Neural crest cell (in vitro differentiated cells): ENCODE results near the gene CCL17. TPM values are rescaled to one million over a fixed set of nuclear protein-coding genes. Genes with fewer than 3 reads are reported as not detected.

Experiments
- DNase-seq: peaks from one replicate; pipeline ENCODE4 v3.0.0; 2021; ENCODE audit warnings: low read depth, mixed read lengths, low spot score
- H3K27ac Mint-ChIP-seq: one replicate; pipeline ENCODE4 v1.8.0; 2021; ENCODE audit warnings: mild to moderate bottlenecking, mixed read lengths; ENCODE audit not compliant: unreplicated experiment
- H3K27me3 Mint-ChIP-seq: 2 replicates; pipeline ENCODE4 v1.8.0; 2021; ENCODE audit warnings: low read depth, mild to moderate bottlenecking, mixed read lengths
- H3K36me3 Mint-ChIP-seq: 2 replicates; pipeline ENCODE4 v1.8.0; 2021; ENCODE audit warnings: low read depth, mild to moderate bottlenecking, mixed read lengths
- H3K4me1 Mint-ChIP-seq: 2 replicates; pipeline ENCODE4 v1.8.0; 2021; ENCODE audit warnings: mixed read lengths
- H3K4me3 Mint-ChIP-seq: one replicate; pipeline ENCODE4 v1.8.0; 2021; ENCODE audit warnings: mild to moderate bottlenecking, mixed read lengths
- H3K9me3 Mint-ChIP-seq: 2 replicates; pipeline ENCODE4 v1.8.0; 2021; ENCODE audit warnings: mixed read lengths
- total RNA-seq: library from RNA; stranded (reverse); gene quantifications from 2 replicates; pipeline ENCODE4 v1.2.1, GENCODE V29; 2021
- TF ChIP-seq, protein P1 (sequence below): fragments of 200-600 bp; sonication (generic); conservative IDR thresholded peaks from 2 replicates; pipeline ENCODE4 v1.5.0; 2021; ENCODE audit warnings: antibody characterized with exemption, mild to moderate bottlenecking

Gene CCL17
- total RNA-seq, 1 donor from 2014 or later, result not detected

DNA sequence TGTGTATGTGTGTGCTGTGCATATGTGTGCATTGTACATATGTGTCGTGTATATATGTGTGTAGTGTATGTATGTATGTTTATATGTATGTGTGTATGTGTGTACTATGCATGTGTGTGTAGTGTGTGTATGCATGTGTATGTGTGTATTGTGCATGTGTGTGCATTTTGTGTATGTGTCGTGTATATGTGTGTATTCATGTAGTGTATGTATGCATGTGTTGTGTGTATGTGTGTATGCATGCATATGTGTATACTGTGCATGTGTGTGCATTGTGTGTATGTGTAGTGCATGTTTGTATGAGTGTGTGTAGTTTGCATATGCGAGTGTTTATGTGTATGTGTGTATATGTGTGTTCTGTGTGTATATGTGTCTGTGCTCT, 15.5 kb upstream of the CCL17 start:
- H3K4me1 Mint-ChIP-seq, result peaks cover 8% of the 10 kb centered on the region
- TF ChIP-seq, protein P1, sequence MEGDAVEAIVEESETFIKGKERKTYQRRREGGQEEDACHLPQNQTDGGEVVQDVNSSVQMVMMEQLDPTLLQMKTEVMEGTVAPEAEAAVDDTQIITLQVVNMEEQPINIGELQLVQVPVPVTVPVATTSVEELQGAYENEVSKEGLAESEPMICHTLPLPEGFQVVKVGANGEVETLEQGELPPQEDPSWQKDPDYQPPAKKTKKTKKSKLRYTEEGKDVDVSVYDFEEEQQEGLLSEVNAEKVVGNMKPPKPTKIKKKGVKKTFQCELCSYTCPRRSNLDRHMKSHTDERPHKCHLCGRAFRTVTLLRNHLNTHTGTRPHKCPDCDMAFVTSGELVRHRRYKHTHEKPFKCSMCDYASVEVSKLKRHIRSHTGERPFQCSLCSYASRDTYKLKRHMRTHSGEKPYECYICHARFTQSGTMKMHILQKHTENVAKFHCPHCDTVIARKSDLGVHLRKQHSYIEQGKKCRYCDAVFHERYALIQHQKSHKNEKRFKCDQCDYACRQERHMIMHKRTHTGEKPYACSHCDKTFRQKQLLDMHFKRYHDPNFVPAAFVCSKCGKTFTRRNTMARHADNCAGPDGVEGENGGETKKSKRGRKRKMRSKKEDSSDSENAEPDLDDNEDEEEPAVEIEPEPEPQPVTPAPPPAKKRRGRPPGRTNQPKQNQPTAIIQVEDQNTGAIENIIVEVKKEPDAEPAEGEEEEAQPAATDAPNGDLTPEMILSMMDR, result no peak
- no peak overlapping the region for H3K4me3 Mint-ChIP-seq
- DNase-seq, result no peak
- peaks cover 5% of the 10 kb centered on the region for H3K27me3 Mint-ChIP-seq
- no peaks in the 10 kb centered on the region for H3K36me3 Mint-ChIP-seq
- H3K9me3 Mint-ChIP-seq, result no peaks in the 10 kb centered on the region
- H3K27ac Mint-ChIP-seq, result no peak overlapping the region

GRCh38 chr16:57390636-57391295, 13.8 kb upstream of the CCL17 start:
- H3K4me3 Mint-ChIP-seq, result no peak overlapping the region

GRCh38 chr16:57391300-57391699, 13.3 kb upstream of the CCL17 start:
- Mint-ChIP-seq H3K4me1 (peaks cover 7% of the 10 kb centered on the region), H3K27me3 (peaks cover 4% of the 10 kb centered on the region), H3K36me3 (no peaks in the 10 kb centered on the region), H3K9me3 (no peaks in the 10 kb centered on the region), H3K4me3 (no peak overlapping the region), H3K27ac (no peak overlapping the region)
- TF ChIP-seq, protein P1, result no peak
- no peak for DNase-seq

More at GRCh38 chr16:57390636-57391295, 13.8 kb upstream of the CCL17 start:
- no peaks in the 10 kb centered on the region for H3K9me3 Mint-ChIP-seq
- DNase-seq, result no peak
- peaks cover 5% of the 10 kb centered on the region for H3K27me3 Mint-ChIP-seq
- no peaks in the 10 kb centered on the region for H3K36me3 Mint-ChIP-seq
- peaks cover 8% of the 10 kb centered on the region for H3K4me1 Mint-ChIP-seq
- TF ChIP-seq, protein P1, result no peak
- no peak overlapping the region for H3K27ac Mint-ChIP-seq

DNA sequence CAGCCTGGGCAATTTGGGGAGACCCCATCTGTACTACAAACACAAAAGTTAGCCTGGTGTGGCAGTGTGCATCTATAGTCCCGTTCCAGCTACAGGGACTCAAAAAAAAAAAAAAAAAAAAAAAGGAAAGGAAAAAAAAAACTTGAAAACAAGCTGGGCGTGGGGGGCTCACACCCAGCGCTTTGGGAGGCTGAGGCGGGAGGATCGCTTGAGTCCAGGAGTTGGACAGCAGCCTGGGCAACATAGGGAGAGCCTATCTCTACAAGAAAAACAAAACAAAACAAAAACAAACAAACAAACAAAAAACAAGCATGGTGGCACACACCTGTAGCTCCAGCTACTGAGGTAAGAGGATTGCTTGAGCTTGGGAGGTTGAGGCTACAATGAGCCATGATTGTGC, 12.9 kb upstream of the CCL17 start:
- DNase-seq, result no peak
- H3K4me3 Mint-ChIP-seq, result no peak overlapping the region
- H3K36me3 Mint-ChIP-seq, result no peaks in the 10 kb centered on the region
- peaks cover 2% of the 10 kb centered on the region for H3K27me3 Mint-ChIP-seq
- peaks cover 4% of the 10 kb centered on the region for H3K4me1 Mint-ChIP-seq
- TF ChIP-seq, protein P1, result no peak
- no peak overlapping the region for H3K27ac Mint-ChIP-seq
- H3K9me3 Mint-ChIP-seq, result no peaks in the 10 kb centered on the region

DNA sequence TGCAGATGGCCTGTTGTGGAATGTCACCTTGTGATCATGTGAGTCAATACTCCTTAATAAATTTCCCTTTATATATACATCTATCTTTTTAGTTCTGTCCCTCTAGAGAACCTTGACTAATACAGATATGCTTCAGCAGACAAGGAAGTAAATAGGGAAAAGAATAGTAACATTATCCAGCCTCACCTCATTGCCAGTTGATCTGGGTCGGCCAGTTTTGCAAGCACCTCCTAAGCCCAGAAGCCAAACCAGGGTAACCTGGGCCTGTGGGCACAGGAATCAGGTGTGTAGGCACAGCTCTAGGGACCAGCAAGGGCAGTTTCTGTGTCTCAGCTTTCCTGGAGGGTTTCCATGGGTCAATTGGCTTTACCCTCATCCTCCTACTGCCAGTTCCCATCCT, 11.9 kb upstream of the CCL17 start:
- Mint-ChIP-seq H3K4me3 (no peak overlapping the region), H3K27me3 (peaks cover 2% of the 10 kb centered on the region), H3K27ac (no peak overlapping the region), H3K4me1 (peaks cover 4% of the 10 kb centered on the region), H3K9me3 (no peaks in the 10 kb centered on the region), H3K36me3 (no peaks in the 10 kb centered on the region)
- DNase-seq, result no peak
- TF ChIP-seq, protein P1, result no peak
